GM10847 (cell line): ENCODE data around the gene CFL1.
A peak's percentile ranks its signal among the peaks of the same experiment; 100 is the strongest.

Experiments
- POLR2A ChIP-seq: IDR thresholded peaks from 2 replicates; pipeline ENCODE4 v1.6.1; 2011; ENCODE audit not compliant: insufficient read length; ENCODE audit errors: extremely low read depth

CFL1 gene

DNA sequence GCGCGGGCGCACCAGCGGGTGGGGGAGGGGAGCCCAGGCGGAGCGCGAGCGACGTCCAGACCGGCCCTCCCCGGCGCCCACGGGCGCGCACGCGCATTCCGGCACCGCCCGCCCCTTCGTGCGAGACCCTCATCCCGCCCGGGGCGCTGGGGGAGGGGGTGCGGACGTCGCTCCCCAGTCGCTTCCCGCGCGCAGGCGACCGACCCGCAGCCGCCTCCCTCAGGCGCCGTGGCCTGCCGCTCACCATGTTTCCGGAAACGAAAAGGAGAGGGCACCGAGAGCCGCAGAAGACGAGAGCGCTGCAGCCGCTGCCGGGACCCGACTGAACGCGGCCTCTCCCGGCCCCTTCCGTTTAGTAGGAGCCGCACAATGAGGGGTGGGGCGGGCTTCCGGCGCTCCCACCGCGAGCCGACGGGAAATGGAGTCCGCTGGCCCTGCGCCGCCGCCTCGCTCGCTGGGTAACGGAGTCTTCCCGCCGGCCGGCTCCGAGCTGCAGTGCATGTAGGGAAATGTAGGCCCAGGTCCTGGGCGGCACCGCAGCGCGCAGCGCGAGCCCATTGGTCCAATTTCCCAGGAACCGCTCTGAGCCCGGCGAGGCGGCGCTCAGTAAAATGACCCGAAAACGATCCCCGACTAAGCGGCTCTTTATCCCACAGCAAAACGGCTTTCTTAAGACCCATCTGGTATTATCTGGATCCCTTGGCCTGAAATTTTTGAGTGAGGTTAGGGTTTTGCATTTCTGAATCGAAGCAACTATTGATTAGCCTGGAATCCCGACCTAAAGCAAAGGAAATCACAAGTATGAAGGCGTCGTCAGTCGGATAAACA lies at the start of gene CFL1:
TSS of gene CFL1 (minus strand) at position 328 of the 828 bp plus-strand sequence. CDS start at position 247, 81 bp downstream.
- TF ChIP-seq POLR2A, result peak; percentile 99

DNA sequence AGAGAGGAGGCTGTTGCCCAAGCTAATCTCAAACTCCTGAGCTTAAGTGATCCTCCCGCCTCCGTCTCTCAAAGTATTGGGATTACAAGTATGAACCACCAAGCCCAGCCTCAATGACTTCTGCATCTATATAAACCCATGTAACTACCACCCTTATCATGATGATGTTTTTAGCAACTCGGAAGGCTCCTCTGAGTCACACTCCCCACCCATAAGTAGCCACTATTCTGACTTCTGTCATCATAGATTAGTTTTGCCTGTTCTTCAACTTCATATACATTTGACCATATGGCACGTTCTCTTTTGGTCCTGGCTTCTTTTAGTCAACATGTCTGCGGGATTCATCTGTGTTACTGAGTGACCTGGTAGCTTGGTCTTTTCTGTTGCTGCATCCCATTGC lies 48.6 kb upstream of the CFL1 start:
- TF ChIP-seq POLR2A, result no peak

DNA sequence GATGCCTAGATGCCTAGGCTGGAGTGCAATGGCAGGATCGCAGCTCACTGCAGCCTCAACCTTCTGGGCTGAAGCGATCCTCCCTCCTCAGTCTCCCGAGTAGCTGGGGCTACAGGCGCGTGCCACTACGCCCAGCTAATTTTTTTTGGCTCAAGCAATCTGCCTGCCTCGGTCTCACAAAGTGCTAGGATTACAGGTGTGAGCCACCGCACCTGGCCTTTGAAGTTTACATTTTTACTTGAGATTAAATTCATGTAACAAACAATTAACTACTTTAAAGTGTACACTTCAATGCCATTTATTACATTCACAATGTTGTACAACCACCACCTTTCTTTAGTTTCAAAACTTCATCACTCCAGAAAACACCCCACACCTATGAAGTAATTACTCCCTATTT lies 45.7 kb upstream of the CFL1 start:
- no peak for TF ChIP-seq POLR2A

DNA sequence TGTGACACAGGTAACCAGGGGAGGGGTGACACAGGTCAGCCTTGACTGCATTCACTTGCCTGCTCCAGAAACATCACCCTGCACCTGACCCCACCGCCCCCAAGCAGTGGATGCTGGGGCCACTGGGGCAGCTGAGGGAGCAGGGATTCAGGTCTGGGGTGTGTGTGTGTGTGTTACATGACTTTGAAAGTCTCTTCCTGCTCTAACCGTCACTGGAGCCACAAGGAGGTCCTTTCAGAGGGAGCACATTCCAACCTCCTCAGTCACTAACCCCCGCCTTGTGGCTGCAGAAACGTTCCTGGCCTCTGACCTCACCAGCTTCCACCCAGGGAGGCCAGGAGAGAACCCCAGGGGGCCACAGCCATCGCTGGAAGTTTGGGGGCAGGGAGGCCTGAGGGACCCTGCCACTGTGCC lies 45.1 kb upstream of the CFL1 start:
- no peak for TF ChIP-seq POLR2A

DNA sequence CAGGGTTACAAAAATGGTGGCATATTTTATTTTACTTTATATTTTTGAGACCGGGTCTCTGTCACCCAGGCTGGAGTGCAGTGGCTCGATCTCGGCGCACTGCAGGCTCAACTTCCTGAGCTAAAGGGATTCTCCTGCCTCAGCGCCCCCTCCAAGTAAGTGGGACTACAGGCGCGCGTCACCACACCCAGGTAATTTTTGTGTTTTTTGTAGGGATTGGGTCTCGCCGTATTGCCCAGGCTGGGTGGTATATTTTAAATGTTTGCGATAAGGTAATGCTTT lies 42.9 kb upstream of the CFL1 start:
- TF ChIP-seq POLR2A, result no peak

DNA sequence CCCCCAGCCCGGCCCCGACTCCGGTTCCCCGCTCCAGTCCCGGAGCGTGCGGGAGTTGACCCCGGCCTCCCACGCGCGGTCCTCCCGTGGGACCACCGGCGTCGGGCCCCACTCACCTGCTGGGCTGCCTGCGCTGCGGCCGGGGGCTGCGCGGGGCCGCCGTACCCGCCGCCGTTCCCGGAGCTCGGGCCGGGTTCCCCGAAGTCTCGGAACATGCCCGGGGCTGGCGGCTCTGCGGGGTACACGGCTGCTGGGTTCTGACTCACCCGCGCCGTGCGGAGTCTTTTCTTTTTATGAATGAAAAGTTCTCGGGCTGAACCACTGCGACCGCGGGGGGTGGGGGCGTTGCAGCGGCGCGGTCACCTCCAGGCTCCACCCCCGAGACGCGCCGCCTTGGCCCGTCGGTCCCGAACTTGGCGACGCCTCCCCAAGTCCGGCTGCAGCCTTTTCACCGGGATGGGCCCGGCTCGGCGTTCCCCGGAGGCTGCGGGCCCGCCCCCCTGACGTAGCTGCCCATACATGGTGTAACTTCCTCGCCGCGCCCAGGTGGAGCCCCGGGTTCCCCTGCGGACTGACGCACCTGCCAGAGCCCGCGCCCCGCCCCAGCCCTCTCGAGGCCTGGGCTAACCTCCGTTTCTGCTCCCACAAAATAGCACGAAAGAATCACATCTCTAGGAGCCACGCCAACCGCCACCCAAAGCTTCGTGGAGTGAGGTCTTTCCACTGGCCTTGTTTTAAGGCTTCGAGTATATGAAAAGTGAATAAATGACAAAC lies 42.3 kb upstream of the CFL1 start, which contains the start of gene FOSL1:
TSS of gene FOSL1 (minus strand) at position 264 of the 774 bp plus-strand sequence. CDS start at position 215, 49 bp downstream.
- peak; percentile 58 for TF ChIP-seq POLR2A

DNA sequence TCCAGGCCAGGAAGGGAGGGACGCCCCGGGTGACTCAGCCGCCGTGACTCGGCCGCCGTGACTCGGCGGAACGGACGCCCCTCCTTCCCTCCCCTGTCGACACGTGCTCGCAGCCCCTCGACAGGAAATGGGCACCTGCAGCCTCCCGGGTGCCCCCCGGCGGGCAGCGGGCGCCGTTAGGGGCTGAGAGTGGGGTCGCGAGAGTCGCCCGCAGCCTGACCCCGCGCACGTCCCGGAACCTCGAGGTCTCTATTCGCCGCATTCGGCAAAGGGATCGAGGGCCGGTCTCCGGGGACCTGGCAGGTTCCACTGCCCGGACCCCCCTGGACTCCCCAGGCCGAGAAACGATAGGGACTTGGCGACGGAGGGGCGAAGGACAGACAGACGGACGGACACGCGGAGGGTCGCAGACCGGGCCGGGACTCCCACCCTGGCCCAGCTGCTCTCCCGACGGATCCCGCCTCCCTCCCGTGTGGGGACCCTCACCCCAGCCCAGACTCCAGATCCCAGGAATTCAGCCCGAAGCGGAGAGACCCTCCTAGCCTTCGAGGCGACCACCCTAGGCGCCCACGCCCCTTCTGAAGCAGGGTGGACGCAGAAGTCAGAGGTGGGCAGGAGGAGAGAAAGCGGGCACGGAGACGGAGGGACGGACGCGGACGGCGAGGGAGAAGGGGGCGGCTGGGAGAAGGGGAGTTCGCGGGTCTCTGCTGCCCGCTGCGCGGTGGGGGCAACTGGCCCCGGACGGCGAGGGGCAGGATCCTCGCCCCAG lies 41.6 kb upstream of the CFL1 start:
- TF ChIP-seq POLR2A, result no peak

DNA sequence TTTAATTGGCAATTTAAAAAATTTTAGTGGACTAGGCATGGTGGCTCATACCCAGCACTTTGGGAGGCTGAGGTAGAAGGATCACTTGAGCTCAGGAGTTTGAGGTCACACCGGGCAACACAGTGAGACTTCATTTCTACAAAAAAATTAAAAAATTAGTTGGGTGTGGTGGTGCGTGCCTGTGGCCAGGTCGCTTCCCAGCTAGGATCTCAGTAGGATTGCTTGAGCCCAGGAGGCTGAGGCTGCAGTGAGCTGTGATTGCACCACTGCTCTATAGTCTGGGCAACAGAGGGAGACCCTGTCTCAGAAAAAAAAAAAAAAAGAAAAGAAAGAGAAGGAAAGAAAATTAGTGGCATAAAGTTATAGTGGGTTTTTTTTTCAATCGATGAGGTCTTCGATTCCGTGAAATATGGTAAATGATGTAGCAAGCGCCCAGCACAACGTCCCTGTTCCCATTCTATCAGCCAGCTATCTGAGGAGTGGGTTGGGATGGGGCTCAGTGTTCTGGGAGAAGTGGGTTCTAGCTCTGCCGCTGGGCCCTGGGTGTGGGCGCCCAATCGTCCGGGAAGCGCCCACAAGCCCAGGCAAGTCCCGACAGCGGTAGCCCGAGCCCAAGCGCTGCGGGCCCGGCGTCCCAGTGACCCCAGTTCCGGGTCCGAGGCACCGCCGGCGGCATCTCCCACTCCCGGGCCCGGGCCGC lies 40.8 kb upstream of the CFL1 start:
- TF ChIP-seq POLR2A, result no peak

DNA sequence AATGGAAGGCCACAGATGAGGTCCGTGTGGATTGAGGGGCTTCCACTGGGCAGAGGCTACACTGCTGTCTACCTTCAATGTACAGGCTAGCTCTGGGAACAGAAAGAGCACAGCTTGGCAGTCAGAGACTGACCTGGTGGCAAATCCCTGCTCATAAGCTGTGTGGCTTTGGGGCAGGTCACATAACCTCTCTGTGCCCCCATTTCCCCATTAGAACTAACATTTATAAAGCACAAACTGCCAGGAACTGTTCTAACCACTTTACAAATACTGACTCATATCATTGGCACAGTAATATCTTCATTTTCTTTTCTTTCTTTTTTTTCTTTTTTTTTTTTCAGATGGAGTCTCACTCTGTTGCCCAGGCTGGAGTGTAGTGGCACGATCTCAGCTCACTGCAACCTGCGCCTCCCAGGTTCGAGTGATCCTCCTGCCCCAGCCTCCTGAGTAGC lies 39.1 kb upstream of the CFL1 start:
- no peak for TF ChIP-seq POLR2A

DNA sequence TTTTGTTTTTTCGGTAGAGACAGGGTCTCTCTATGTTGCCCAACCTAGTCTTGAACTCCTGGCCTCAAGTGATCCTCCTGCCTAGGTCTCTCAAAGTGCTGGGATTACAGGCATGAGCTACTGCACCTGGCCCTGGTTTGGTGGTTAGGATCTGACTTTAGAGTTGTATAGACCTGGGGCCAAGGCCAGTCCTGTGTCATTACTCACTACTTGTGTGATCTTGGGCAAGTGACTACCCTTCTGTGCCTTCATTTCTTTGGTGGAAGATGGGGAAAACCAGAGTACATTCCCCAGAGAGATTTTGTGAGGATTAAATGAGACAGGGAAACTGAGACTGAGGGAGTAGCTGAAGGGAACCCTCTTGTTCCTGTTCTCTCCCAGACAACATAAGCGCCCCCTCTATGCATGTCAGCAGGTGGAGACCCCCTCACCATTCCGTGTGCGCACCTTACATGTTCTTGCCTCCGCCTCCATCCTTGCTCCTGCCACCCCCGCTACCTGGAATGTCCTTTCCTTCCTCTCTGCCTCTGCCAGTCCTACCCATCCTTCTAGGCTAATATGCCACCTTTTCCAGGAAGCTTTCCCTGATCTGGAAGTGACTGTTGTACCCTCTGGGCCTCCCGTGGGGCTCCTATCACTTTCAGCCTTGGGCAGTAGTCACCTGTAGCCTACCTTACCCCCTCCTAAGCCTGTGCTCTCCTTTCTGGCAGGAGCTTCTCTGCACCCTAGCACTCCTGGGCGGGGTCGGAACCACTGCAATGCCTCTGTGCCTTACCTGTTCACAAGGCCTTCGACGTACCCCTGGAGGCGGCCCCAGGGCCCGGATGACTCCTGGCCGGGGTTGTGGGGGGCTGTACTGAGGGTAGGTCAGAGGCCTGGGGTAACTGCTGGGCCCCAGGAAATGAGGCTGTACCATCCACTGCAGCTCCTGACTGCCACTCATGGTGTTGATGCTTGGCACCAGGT lies 38.3 kb upstream of the CFL1 start:
- no peak for TF ChIP-seq POLR2A

DNA sequence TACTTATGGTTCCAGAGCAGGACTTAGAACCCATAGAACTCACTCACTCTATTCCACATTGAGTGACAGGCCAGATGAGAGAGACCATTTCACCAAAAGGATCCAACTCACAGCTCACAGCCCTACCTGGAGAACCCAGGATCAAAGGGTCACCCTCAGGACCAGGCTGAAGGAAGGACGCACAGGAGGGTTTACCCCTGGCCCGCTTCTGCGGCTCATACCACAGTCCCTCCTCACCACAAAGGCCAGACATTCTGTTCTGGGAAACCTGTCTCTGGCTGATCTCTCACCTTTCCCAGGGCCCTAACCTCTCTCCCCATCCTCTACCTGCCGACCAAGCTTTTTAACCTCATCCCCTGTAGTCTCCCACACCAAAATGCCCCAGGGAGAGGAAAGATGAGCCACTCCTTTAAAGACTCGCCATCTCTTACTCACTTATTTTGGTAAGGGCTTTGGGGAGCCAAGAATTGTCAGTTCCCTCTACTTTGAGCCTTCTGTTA lies 37.6 kb upstream of the CFL1 start:
- no peak for TF ChIP-seq POLR2A

DNA sequence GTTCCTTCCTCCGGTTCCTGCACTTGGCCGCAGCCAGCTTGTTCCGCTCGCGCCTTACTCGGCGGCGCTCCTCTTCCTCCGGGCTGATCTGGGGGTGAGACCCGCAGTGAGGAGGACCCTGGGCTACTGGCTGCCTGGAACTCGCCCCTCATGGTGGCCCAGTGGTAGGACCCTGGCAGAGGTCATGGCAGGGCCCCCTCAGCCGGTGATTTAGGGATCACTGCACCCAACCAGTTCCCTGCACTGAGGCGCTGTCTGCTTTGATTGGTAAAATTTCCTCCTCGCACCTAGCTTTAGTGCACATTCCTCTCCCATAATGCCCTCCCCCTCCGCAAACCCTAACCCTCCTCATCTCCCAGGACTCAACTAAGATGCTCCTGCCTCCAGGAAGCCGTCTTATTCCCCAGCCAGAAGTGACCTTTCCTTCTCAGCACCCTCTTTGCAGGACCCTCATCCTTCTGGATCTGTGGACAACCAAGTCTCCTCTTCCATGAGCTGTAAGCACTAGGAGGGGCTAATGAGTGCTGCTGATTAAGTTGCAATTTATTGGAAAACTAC lies 36.1 kb upstream of the CFL1 start:
- peak; percentile 28 for TF ChIP-seq POLR2A

DNA sequence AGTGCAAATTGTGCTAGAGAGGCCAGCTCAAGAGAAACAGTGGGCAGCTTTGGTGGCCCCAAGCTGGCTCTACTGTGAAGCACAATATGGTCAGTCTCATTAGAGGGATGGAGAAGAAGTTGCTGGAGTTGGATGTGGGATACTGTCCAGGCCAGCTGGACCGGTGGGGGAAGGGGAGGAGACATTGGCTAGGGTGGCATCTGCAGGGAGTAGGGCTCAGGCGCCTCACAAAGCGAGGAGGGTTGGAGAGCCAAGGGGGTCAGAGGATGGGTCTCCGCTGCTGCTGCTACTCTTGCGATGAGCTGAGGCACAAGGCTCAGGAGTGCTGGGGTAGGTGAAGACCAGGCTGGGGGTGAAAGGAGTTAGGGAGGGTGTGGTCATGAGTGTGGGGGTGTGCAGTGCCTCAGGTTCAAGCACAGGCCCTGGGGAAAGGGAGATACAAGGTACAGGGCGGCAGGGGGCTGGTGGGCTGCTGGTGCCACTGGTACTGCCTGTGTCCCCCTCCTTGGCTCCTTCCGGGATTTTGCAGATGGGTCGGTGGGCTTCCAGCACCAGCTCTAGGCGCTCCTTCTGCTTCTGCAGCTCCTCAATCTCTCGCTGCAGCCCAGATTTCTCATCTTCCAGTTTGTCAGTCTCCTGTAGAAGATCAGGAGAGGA lies 34.8 kb upstream of the CFL1 start:
- no peak for TF ChIP-seq POLR2A
